Activated naive CD4-positive, alpha-beta T cell treated with anti-CD3 and anti-CD28 coated beads, Interleukin-2, amount 50 U/mL, for 72 hours (primary cell): Measurements from ENCODE around the gene TADA3. TPM values are rescaled to one million over a fixed set of nuclear protein-coding genes. Genes with fewer than 3 reads are reported as not detected.

Experiments used
- ATAC-seq, 2 donors: fragments of 150-1000 bp; cut with Tn5 transposase; 2 replicates each; pipeline ENCODE4 v1.10.0; 2021; ENCODE audit warnings: mild to moderate bottlenecking in 2 of 2, moderate library complexity in 2 of 2
- DNase-seq, 2 donors: peaks; one replicate each; pipeline ENCODE4 v3.0.0; 2021 to 2022; ENCODE audit warnings: low spot score in 2 of 2
- H3K27ac Mint-ChIP-seq, 2 donors: one replicate each; pipeline ENCODE4 v1.8.0; 2022; ENCODE audit warnings: mild to moderate bottlenecking in 2 of 2, mixed read lengths in 2 of 2
- H3K36me3 Mint-ChIP-seq, 2 donors: one replicate each; pipeline ENCODE4 v1.8.0; 2022; ENCODE audit warnings: mixed read lengths in 2 of 2
- H3K9me3 Mint-ChIP-seq, 2 donors: one replicate each; pipeline ENCODE4 v1.8.0; 2022; ENCODE audit warnings: mixed read lengths in 2 of 2
- total RNA-seq, 2 donors: library from RNA; stranded (reverse); gene quantifications; one replicate each; pipeline ENCODE4 v1.2.3, GENCODE V29; 2022

Gene TADA3
- total RNA-seq, 2 donors from 2014 or later: 47.5 to 92.3 TPM

- H3K27ac Mint-ChIP-seq: peak within 1 kb of the TSS; percentile 84 to 98
- peaks cover 12 to 14% of the 10 kb centered on the region in 2 donors for H3K36me3 Mint-ChIP-seq
- ATAC-seq (peak; percentile 96 to 97), DNase-seq (peak; percentile 97)
- H3K9me3 Mint-ChIP-seq: no peaks in the 10 kb centered on the region
Observed at GRCh38 chr3:9731206-9732079, 60.8 kb downstream of the TADA3 start, which contains the start of gene BRPF1. TSS of gene BRPF1 (plus strand) at chr3:9731735. CDS start at chr3:9734141, 2,406 bp downstream.

GRCh38 chr3:9730657-9731205 is 61.5 kb downstream of the TADA3 start:
- peak; percentile 52 to 56 for ATAC-seq
- peak overlapping the region; percentile 84 to 88 for H3K27ac Mint-ChIP-seq
- H3K36me3 Mint-ChIP-seq: peaks cover 9 to 11% of the 10 kb centered on the region in 2 donors
- no peaks in the 10 kb centered on the region for H3K9me3 Mint-ChIP-seq
- DNase-seq: no peak

Other genes starting within 250 kb of the TADA3 start
- not detected for gene LHFPL4, start 238.7 kb downstream of the TADA3 start, total RNA-seq
- 10 to 100 TPM; 46.8 to 61.0 TPM for gene MTMR14, start 143.0 kb downstream of the TADA3 start, total RNA-seq
- gene CPNE9, start 88.6 kb downstream of the TADA3 start, total RNA-seq: under 1 TPM in 1 of 2 donors, not detected in 1; 0.11 TPM
- gene BRPF1, start 60.7 kb downstream of the TADA3 start, total RNA-seq: 10 to 100 TPM; 24.3 to 37.0 TPM
- gene OGG1, start 42.5 kb downstream of the TADA3 start, total RNA-seq: 10 to 100 TPM; 34.8 to 58.0 TPM
- 10 to 100 TPM; 23.8 to 45.1 TPM for gene CAMK1, start 22.5 kb downstream of the TADA3 start, total RNA-seq
- gene ARPC4, start 609 bp upstream of the TADA3 start, total RNA-seq: 100 to 1,000 TPM; 125 to 265 TPM
- 100 to 1,000 TPM in 1 of 2 donors, 10 to 100 TPM in 1; 78.1 to 121 TPM for gene TTLL3, start 17.8 kb upstream of the TADA3 start, total RNA-seq
- 10 to 100 TPM; 70.7 to 83.2 TPM for gene RPUSD3, start 51.5 kb upstream of the TADA3 start, total RNA-seq
- gene CIDEC, start 87.8 kb upstream of the TADA3 start, total RNA-seq: not detected
- 10 to 100 TPM in 1 of 2 donors, 1 to 10 TPM in 1; 7.5 to 34.4 TPM for gene JAGN1, start 98.1 kb upstream of the TADA3 start, total RNA-seq
- gene IL17RE, start 110.4 kb upstream of the TADA3 start, total RNA-seq: 1 to 10 TPM in 1 of 2 donors, under 1 TPM in 1; 0.61 to 1.4 TPM
- gene IL17RC, start 124.6 kb upstream of the TADA3 start, total RNA-seq: 1 to 10 TPM in 1 of 2 donors, under 1 TPM in 1; 0.18 to 1.5 TPM
- gene CRELD1, start 141.4 kb upstream of the TADA3 start, total RNA-seq: 10 to 100 TPM; 23.8 to 25.0 TPM
- gene PRRT3, start 159.9 kb upstream of the TADA3 start, total RNA-seq: 1 to 10 TPM; 1.6 to 6.7 TPM
- 10 to 100 TPM; 33.6 to 42.1 TPM for gene EMC3, start 194.4 kb upstream of the TADA3 start, total RNA-seq
- 100 to 1,000 TPM in 1 of 2 donors, 10 to 100 TPM in 1; 69.7 to 101 TPM for gene FANCD2, start 234.0 kb upstream of the TADA3 start, total RNA-seq